IMR-90 (cell line): ENCODE results near the gene SDHA.

Experiments used
- POLR2A ChIP-seq: IDR thresholded peaks from 2 replicates; pipeline ENCODE4 v1.6.1; 2012; ENCODE audit warnings: mild to moderate bottlenecking, low read depth, low read length
- RFX5 ChIP-seq: IDR thresholded peaks from 2 replicates; pipeline ENCODE4 v1.8.0; 2012; ENCODE audit warnings: low read depth, mild to moderate bottlenecking, low read length, moderate library complexity
- SMC3 ChIP-seq: fragments of 150-350 bp; IDR thresholded peaks from 2 replicates; pipeline ENCODE4 v1.6.1; 2016; ENCODE audit warnings: low read depth, mild to moderate bottlenecking, antibody characterized with exemption, low read length, moderate library complexity
- TF ChIP-seq, protein P1 (sequence below): conservative IDR thresholded peaks from 2 replicates; pipeline ENCODE4 v1.5.1; 2012; ENCODE audit warnings: mild to moderate bottlenecking, low read depth, low read length, improper control_type of control experiment

GRCh38 chr5:173392-174290, 44.5 kb upstream of the SDHA start:
- TF ChIP-seq RFX5 (no peak), POLR2A (no peak), SMC3 (no peak)
- TF ChIP-seq, protein P1, sequence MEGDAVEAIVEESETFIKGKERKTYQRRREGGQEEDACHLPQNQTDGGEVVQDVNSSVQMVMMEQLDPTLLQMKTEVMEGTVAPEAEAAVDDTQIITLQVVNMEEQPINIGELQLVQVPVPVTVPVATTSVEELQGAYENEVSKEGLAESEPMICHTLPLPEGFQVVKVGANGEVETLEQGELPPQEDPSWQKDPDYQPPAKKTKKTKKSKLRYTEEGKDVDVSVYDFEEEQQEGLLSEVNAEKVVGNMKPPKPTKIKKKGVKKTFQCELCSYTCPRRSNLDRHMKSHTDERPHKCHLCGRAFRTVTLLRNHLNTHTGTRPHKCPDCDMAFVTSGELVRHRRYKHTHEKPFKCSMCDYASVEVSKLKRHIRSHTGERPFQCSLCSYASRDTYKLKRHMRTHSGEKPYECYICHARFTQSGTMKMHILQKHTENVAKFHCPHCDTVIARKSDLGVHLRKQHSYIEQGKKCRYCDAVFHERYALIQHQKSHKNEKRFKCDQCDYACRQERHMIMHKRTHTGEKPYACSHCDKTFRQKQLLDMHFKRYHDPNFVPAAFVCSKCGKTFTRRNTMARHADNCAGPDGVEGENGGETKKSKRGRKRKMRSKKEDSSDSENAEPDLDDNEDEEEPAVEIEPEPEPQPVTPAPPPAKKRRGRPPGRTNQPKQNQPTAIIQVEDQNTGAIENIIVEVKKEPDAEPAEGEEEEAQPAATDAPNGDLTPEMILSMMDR: no peak
